Tibial artery (tissue), 4 donors: ENCODE results near the gene TRPC1.
A peak's percentile ranks its signal among the peaks of the same experiment; 100 is the strongest.

Source experiments
- DNase-seq, 2 donors: peaks; one replicate each; pipeline ENCODE4 v3.0.0-alpha.2; 2019
- H3K27ac ChIP-seq, 2 donors: fragments of 200-600 bp; sonication (generic) in 1 of 2; 1 replicate in 1 of 2; 2 replicates in 1 of 2; pipeline ENCODE4 v1.5.1; 2018 to 2019; ENCODE audit warnings: mild to moderate bottlenecking in 1 of 2
- H3K27me3 ChIP-seq, 2 donors: fragments of 200-600 bp; sonication (generic) in 1 of 2; one replicate each; pipeline versions ENCODE4 v1.5.1 to v1.6.0; 2016 to 2019
- H3K36me3 ChIP-seq, 3 donors: fragments of 200-600 bp; sonication (generic) in 2 of 3; one replicate each; pipeline ENCODE4 v1.5.1; 2016 to 2019; ENCODE audit warnings: mild to moderate bottlenecking in 2 of 3
- H3K4me1 ChIP-seq, 4 donors: fragments of 200-600 bp; sonication (generic) in 2 of 4; 1 replicate in 3 of 4; 2 replicates in 1 of 4; pipeline ENCODE4 v1.5.1; 2016 to 2019
- H3K4me3 ChIP-seq, 2 donors: fragments of 200-600 bp; sonication (generic) in 1 of 2; 1 replicate in 1 of 2; 2 replicates in 1 of 2; pipeline ENCODE4 v1.5.1; 2018 to 2019; ENCODE audit warnings: mild to moderate bottlenecking in 2 of 2
- H3K9me3 ChIP-seq, 3 donors: fragments of 200-600 bp; sonication (generic) in 1 of 3; one replicate each; pipeline ENCODE4 v1.5.1; 2016 to 2019
- CTCF ChIP-seq, 2 experiments: fragments of 200-600 bp in 1 of 2; fragments of 450-650 bp in 1 of 2; IDR thresholded peaks; one replicate each; pipeline ENCODE4 v1.5.1; 2017 to 2019; ENCODE audit warnings: antibody characterized with exemption in 2 of 2, mild to moderate bottlenecking in 1 of 2, moderate library complexity in 1 of 2
- intact Hi-C: fragments of 100-400 bp; cut with DNase I; formaldehyde crosslinking; loops from one replicate; pipeline ENCODE4 v1.15.0; 2023; ENCODE audit warnings: low total_unique reads

TRPC1 gene

GRCh38 chr3:142754494-142754893, 30.7 kb downstream of the TRPC1 start:
- TF ChIP-seq CTCF (IDR thresholded peaks at IDR 0.05): no peak
- Histone ChIP-seq H3K27me3 (no peaks in the 10 kb centered on the region), H3K4me1 (no peaks in the 10 kb centered on the region), H3K9me3 (no peaks in the 10 kb centered on the region), H3K27ac (no peak overlapping the region), H3K36me3 (peaks cover 10 to 12% (median 11%) of the 10 kb centered on the region in 3 donors), H3K4me3 (no peak overlapping the region)
- no peak for DNase-seq
- intact Hi-C loops: no loop called here

- intact Hi-C loops: no loop called here
- no peak for DNase-seq
- TF ChIP-seq CTCF (IDR thresholded peaks at IDR 0.05): no peak
- Histone ChIP-seq H3K9me3 (peaks cover 0 to 16% (median 4%) of the 10 kb centered on the region in 3 donors), H3K4me3 (no peak overlapping the region), H3K27me3 (no peaks in the 10 kb centered on the region), H3K4me1 (no peaks in the 10 kb centered on the region), H3K36me3 (peaks cover 13 to 57% (median 33%) of the 10 kb centered on the region in 3 donors), H3K27ac (no peak overlapping the region)
Observed at GRCh38 chr3:142768338-142768737, 44.5 kb downstream of the TRPC1 start.

GRCh38 chr3:142777927-142778326, 54.1 kb downstream of the TRPC1 start:
- intact Hi-C loops: no loop called here
- H3K27ac ChIP-seq: no peak overlapping the region
- peaks cover under 1 to 4% (median 4%) of the 10 kb centered on the region in 3 donors for H3K36me3 ChIP-seq
- no peak overlapping the region for H3K4me3 ChIP-seq
- no peaks in the 10 kb centered on the region for H3K9me3 ChIP-seq
- TF ChIP-seq CTCF (IDR thresholded peaks at IDR 0.05): no peak
- H3K4me1 ChIP-seq: no peaks in the 10 kb centered on the region
- H3K27me3 ChIP-seq: no peaks in the 10 kb centered on the region
- DNase-seq: no peak

GRCh38 chr3:142778541-142778940, 54.7 kb downstream of the TRPC1 start:
- TF ChIP-seq CTCF (IDR thresholded peaks at IDR 0.05): no peak
- H3K36me3 ChIP-seq: peaks cover 0 to 9% (median 4%) of the 10 kb centered on the region in 3 donors
- no peaks in the 10 kb centered on the region for H3K9me3 ChIP-seq
- no peak overlapping the region for H3K4me3 ChIP-seq
- H3K27me3 ChIP-seq: no peaks in the 10 kb centered on the region
- H3K27ac ChIP-seq: no peak overlapping the region
- intact Hi-C loops: no loop called here
- DNase-seq: no peak
- no peaks in the 10 kb centered on the region for H3K4me1 ChIP-seq

GRCh38 chr3:142779591-142779990, 55.8 kb downstream of the TRPC1 start:
- Histone ChIP-seq H3K4me3 (no peak overlapping the region), H3K36me3 (peaks cover 0 to 9% (median 4%) of the 10 kb centered on the region in 3 donors), H3K9me3 (no peaks in the 10 kb centered on the region), H3K27me3 (no peaks in the 10 kb centered on the region), H3K27ac (no peak overlapping the region), H3K4me1 (no peaks in the 10 kb centered on the region)
- no peak for DNase-seq
- no peak for TF ChIP-seq CTCF (IDR thresholded peaks at IDR 0.05)
- intact Hi-C loops: no loop called here

- intact Hi-C loops: no loop called here
- H3K4me1 ChIP-seq: no peaks in the 10 kb centered on the region
- H3K9me3 ChIP-seq: no peaks in the 10 kb centered on the region
- no peaks in the 10 kb centered on the region for H3K27me3 ChIP-seq
- no peak overlapping the region for H3K4me3 ChIP-seq
- no peak overlapping the region for H3K27ac ChIP-seq
- no peak for TF ChIP-seq CTCF (IDR thresholded peaks at IDR 0.05)
- peak in 1 of 2 donors; percentile 53 for DNase-seq
- H3K36me3 ChIP-seq: peaks cover 0 to 9% (median 7%) of the 10 kb centered on the region in 3 donors
Observed at GRCh38 chr3:142782616-142783015, 58.8 kb downstream of the TRPC1 start.
